Panc1 (cell line): ENCODE measurements around the gene RPS2. TPM values are rescaled to one million over a fixed set of nuclear protein-coding genes. Genes with fewer than 3 reads are reported as not detected.

Source experiments
- ATAC-seq: fragments of 200-7000 bp; cut with Tn5 transposase; 2 replicates; pipeline ENCODE4 v1.9.1; 2020; ENCODE audit warnings: mild to moderate bottlenecking, moderate library complexity
- BruUV-seq: library from RNA; stranded (reverse); fragments of 400-500 nt; replicated peaks from 2 replicates; lab custom pipeline; 2021; lab: Mats Ljungman, UMichigan
- CTCF ChIA-PET: fragments of 300-600 bp; sonication (Branson Sonifier 250); formaldehyde crosslinking; loops from one replicate; lab custom pipeline; 2022; ENCODE audit warnings: antibody characterized with exemption; lab: Charles Lee
- POLR2A ChIA-PET: fragments of 300-600 bp; sonication (Branson Sonifier 250); formaldehyde crosslinking; loops from one replicate; lab custom pipeline; 2022; ENCODE audit warnings: antibody characterized with exemption; lab: Charles Lee
- DNase-seq: peaks from one replicate; pipeline ENCODE4 v3.0.0-alpha.2; 2010; ENCODE audit warnings: low read depth, low spot score
- H3K27ac ChIP-seq: 2 replicates; pipeline ENCODE4 v1.5.1; 2011; ENCODE audit warnings: mild to moderate bottlenecking, low read length, inconsistent platforms
- H3K27me3 ChIP-seq: fragments of 200-500 bp; sonication (Bioruptor generic); 2 replicates; pipeline ENCODE4 v1.6.0; 2014; ENCODE audit warnings: low read length, inconsistent platforms; ENCODE audit not compliant: control insufficient read depth, insufficient read depth
- H3K36me3 ChIP-seq: fragments of 200-500 bp; sonication (Bioruptor generic); 2 replicates; pipeline ENCODE4 v1.5.1; 2014; ENCODE audit warnings: inconsistent platforms, mild to moderate bottlenecking, low read length, moderate library complexity; ENCODE audit not compliant: control insufficient read depth, insufficient read depth
- H3K4me1 ChIP-seq: 2 replicates; pipeline ENCODE4 v1.5.1; 2011; ENCODE audit warnings: inconsistent platforms, mild to moderate bottlenecking, low read length, moderate library complexity; ENCODE audit not compliant: control insufficient read depth, insufficient read depth
- H3K4me3 ChIP-seq, 2 experiments: 2 replicates each; pipeline ENCODE4 v1.5.1; 2011 to 2012; ENCODE audit warnings: low read depth in 2 of 2, low read length in 2 of 2, mild to moderate bottlenecking in 2 of 2, inconsistent platforms in 1 of 2, moderate library complexity in 1 of 2
- H3K9me3 ChIP-seq: fragments of 200-500 bp; sonication (Bioruptor generic); 2 replicates; pipeline ENCODE4 v1.5.1; 2014; ENCODE audit warnings: low read depth, mild to moderate bottlenecking, inconsistent platforms, low read length, moderate library complexity; ENCODE audit not compliant: control insufficient read depth, insufficient read depth
- POLR2AphosphoS5 ChIP-seq: IDR thresholded peaks from 2 replicates; pipeline ENCODE4 v1.6.1; 2012; ENCODE audit warnings: mild to moderate bottlenecking, low read depth, low read length, moderate library complexity
- REST ChIP-seq, 2 experiments: IDR thresholded peaks; 2 replicates each; pipeline ENCODE4 v1.6.1; 2011 to 2012; ENCODE audit warnings: low read depth in 2 of 2, control low read depth in 1 of 2, low read length in 1 of 2, mild to moderate bottlenecking in 1 of 2, moderate library complexity in 1 of 2; ENCODE audit not compliant: insufficient read depth in 1 of 2
- SIN3A ChIP-seq: IDR thresholded peaks from 2 replicates; pipeline ENCODE4 v1.6.1; 2012; ENCODE audit warnings: low read depth, mild to moderate bottlenecking, low read length, moderate library complexity, borderline replicate concordance; ENCODE audit not compliant: insufficient read depth
- TCF7L2 ChIP-seq: IDR thresholded peaks from 2 replicates; pipeline ENCODE4 v1.6.1; 2011; ENCODE audit warnings: mild to moderate bottlenecking, low read depth, low read length, inconsistent platforms
- in situ Hi-C: cut with HindIII; loops from 2 replicates; pipeline ENCODE4 v1.10.0; 2016; ENCODE audit warnings: low sequenced_read_pairs, low pct_unique_long_range_greater_than_20kb
- intact Hi-C: fragments of 100-400 bp; cut with micrococcal nuclease; formaldehyde crosslinking; loops from one replicate; pipeline ENCODE4 v1.10.0; 2022; ENCODE audit not compliant: unreplicated experiment
- total RNA-seq: library from RNA; stranded (reverse); gene quantifications from one replicate; pipeline ENCODE4 v1.2.1, GENCODE V29; 2021; ENCODE audit not compliant: unreplicated experiment
- TF ChIP-seq, protein P1 (sequence below): fragments of 450-650 bp; IDR thresholded peaks from 2 replicates; pipeline ENCODE4 v1.5.1; 2017; ENCODE audit warnings: mild to moderate bottlenecking

Gene RPS2
- total RNA-seq, 1 experiment from 2014 or later: 2,794 TPM

GRCh38 chr16:1999866-2000514, 35.4 kb upstream of the RPS2 start:
- DNase-seq (no peak), ATAC-seq (no peak)
- H3K27me3 ChIP-seq: no peaks in the 10 kb centered on the region
- H3K36me3 ChIP-seq: peaks cover 6% of the 10 kb centered on the region; the same call in 1 of the 2 replicates
- BruUV-seq: no TSS peak
- H3K27ac ChIP-seq: no peak overlapping the region
- intact Hi-C loops: no loop called here
- H3K4me3 ChIP-seq: no peak overlapping the region
- in situ Hi-C loops: no loop called here
- TF ChIP-seq SIN3A (no peak), REST (IDR thresholded peaks at IDR 0.05; ENCODE audit: insufficient read depth in 1 of 2, low read depth in 2 of 2, low read length in 1 of 2) (no peak), POLR2AphosphoS5 (no peak), TCF7L2 (no peak)
- TF ChIP-seq, protein P1, sequence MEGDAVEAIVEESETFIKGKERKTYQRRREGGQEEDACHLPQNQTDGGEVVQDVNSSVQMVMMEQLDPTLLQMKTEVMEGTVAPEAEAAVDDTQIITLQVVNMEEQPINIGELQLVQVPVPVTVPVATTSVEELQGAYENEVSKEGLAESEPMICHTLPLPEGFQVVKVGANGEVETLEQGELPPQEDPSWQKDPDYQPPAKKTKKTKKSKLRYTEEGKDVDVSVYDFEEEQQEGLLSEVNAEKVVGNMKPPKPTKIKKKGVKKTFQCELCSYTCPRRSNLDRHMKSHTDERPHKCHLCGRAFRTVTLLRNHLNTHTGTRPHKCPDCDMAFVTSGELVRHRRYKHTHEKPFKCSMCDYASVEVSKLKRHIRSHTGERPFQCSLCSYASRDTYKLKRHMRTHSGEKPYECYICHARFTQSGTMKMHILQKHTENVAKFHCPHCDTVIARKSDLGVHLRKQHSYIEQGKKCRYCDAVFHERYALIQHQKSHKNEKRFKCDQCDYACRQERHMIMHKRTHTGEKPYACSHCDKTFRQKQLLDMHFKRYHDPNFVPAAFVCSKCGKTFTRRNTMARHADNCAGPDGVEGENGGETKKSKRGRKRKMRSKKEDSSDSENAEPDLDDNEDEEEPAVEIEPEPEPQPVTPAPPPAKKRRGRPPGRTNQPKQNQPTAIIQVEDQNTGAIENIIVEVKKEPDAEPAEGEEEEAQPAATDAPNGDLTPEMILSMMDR: no peak
- H3K4me1 ChIP-seq: peaks cover 11% of the 10 kb centered on the region
- ChIA-PET CTCF (no interaction called here), POLR2A (no interaction called here)
- H3K9me3 ChIP-seq: no peaks in the 10 kb centered on the region

DNA sequence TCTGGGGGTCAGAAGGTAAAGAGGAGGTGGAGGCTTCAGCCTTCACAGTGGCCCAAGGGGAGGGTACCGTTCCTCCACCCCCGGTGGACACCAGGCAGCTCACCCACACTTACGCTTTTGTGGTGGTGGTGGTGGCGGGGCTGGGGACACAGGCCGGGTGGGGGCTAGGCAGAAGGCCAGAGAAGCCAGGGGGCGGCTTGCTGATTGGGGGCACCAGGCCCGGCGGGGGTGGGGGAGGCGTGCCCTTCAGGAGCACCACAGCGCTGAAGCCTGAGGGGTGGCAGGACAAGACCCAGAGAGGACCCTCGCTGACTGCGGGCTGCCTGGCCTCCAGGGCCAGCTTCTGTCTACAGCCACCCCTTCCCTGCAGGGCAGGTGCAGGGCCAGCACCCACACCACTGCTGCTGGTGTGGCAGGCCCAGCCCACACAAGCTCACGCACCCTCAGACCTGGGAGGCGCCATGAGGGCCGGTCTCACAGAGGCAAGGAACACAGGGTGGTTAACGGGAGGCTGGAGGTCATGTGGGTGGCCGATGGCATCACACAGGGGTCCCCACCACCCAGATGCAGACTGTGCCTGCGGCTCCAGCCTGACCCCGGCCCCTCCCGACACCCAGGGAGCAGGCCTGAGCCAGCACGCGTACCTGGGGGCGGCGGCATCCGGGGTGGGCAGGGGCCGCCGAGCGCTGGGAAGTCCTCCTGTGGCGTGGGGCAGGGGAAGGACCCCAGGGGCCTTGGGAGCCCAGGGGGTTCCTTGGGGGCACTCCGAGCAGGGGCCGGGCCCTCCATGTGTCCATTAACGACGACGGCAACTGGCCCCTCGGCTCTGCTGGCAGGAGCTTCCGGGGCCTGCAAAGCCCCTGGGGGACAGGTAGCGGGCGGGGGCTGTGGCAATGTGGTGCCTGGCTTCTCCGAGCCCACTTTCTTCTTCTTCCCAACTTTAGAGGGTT, 34.5 kb upstream of the RPS2 start:
- DNase-seq (no peak), ATAC-seq (no peak)
- POLR2A ChIA-PET: no interaction called here
- intact Hi-C loops: no loop called here
- TF ChIP-seq SIN3A: no peak
- no peak for TF ChIP-seq POLR2AphosphoS5
- no peak for TF ChIP-seq TCF7L2
- TF ChIP-seq REST (IDR thresholded peaks at IDR 0.05; ENCODE audit: insufficient read depth in 1 of 2, low read depth in 2 of 2, low read length in 1 of 2): no peak
- TF ChIP-seq, protein P1: no peak
- CTCF ChIA-PET: no interaction called here
- H3K27ac ChIP-seq: no peak overlapping the region
- peaks cover 2% of the 10 kb centered on the region for H3K4me1 ChIP-seq
- H3K9me3 ChIP-seq: no peaks in the 10 kb centered on the region
- no peak overlapping the region for H3K4me3 ChIP-seq
- BruUV-seq: no TSS peak
- no peaks in the 10 kb centered on the region for H3K27me3 ChIP-seq
- in situ Hi-C loops: no loop called here
- H3K36me3 ChIP-seq: peaks cover 6% of the 10 kb centered on the region; the same call in 1 of the 2 replicates
